Neuronal stem cell (in vitro differentiated cells): ENCODE results near the gene NEB.

ENCODE experiments used
- DNase-seq: peaks from one replicate; pipeline ENCODE4 v3.0.0-alpha.2; 2013; ENCODE audit warnings: low spot score
- H2AFZ ChIP-seq: one replicate; pipeline ENCODE4 v1.6.1; 2013; ENCODE audit warnings: mild to moderate bottlenecking, low read length, inconsistent platforms
- H2AK5ac ChIP-seq: 2 replicates; pipeline ENCODE4 v1.6.1; 2013; ENCODE audit warnings: low read depth, mild to moderate bottlenecking, inconsistent platforms, low read length, moderate library complexity, mixed read lengths
- H2BK120ac ChIP-seq: 2 replicates; pipeline ENCODE4 v1.6.1; 2013; ENCODE audit warnings: low read depth, mild to moderate bottlenecking, inconsistent platforms, low read length, moderate library complexity, mixed read lengths
- H2BK12ac ChIP-seq: one replicate; pipeline ENCODE4 v1.6.1; 2013; ENCODE audit warnings: low read length, inconsistent platforms
- H2BK15ac ChIP-seq: 2 replicates; pipeline ENCODE4 v1.6.1; 2013; ENCODE audit warnings: mild to moderate bottlenecking, low read length, inconsistent platforms, mixed read lengths
- H2BK5ac ChIP-seq: one replicate; pipeline ENCODE4 v1.6.1; 2013; ENCODE audit warnings: inconsistent platforms, mild to moderate bottlenecking, low read length, moderate library complexity
- H3K14ac ChIP-seq: one replicate; pipeline ENCODE4 v1.6.1; 2013; ENCODE audit warnings: low read length, inconsistent platforms
- H3K18ac ChIP-seq: 2 replicates; pipeline ENCODE4 v1.6.1; 2013; ENCODE audit warnings: low read length, inconsistent platforms
- H3K23ac ChIP-seq: 2 replicates; pipeline ENCODE4 v1.6.1; 2013; ENCODE audit warnings: low read depth, mild to moderate bottlenecking, mixed read lengths, low read length, inconsistent platforms; ENCODE audit not compliant: poor library complexity
- H3K27ac ChIP-seq: replicated peaks from 3 replicates; pipeline ENCODE4 v1.5.1; 2013; ENCODE audit warnings: low read length, inconsistent platforms
- H3K27me3 ChIP-seq, 3 experiments: 2 replicates each; pipeline ENCODE4 v1.6.1; 2013; ENCODE audit warnings: low read length in 3 of 3, mild to moderate bottlenecking in 2 of 3, inconsistent platforms in 1 of 3, low read depth in 1 of 3, mixed read lengths in 1 of 3, moderate library complexity in 1 of 3; ENCODE audit not compliant: control insufficient read depth in 3 of 3, insufficient read depth in 3 of 3
- H3K36me3 ChIP-seq, 2 donors: replicated peaks in 1 of 2; 2 replicates each; pipeline ENCODE4 v1.6.1; 2013; ENCODE audit warnings: low read length in 2 of 2; ENCODE audit not compliant: control insufficient read depth in 2 of 2, insufficient read depth in 2 of 2
- H3K4ac ChIP-seq: 2 replicates; pipeline ENCODE4 v1.6.1; 2013; ENCODE audit warnings: inconsistent platforms, mild to moderate bottlenecking, low read length, moderate library complexity
- H3K4me1 ChIP-seq, 2 donors: 1 replicate in 1 of 2; 2 replicates in 1 of 2; pipeline ENCODE4 v1.6.1; 2013; ENCODE audit warnings: low read length in 2 of 2, low read depth in 1 of 2; ENCODE audit not compliant: control insufficient read depth in 2 of 2, insufficient read depth in 1 of 2
- H3K4me2 ChIP-seq: one replicate; pipeline ENCODE4 v1.6.1; 2013; ENCODE audit warnings: mild to moderate bottlenecking, low read length, inconsistent platforms; ENCODE audit not compliant: insufficient read depth, poor library complexity, severe bottlenecking
- H3K4me3 ChIP-seq, 2 donors: 2 replicates each; pipeline ENCODE4 v1.5.1; 2013; ENCODE audit warnings: low read length in 2 of 2, mild to moderate bottlenecking in 2 of 2, inconsistent platforms in 1 of 2, moderate library complexity in 1 of 2
- H3K79me1 ChIP-seq: one replicate; pipeline ENCODE4 v1.6.1; 2013; ENCODE audit warnings: low read depth, mild to moderate bottlenecking, inconsistent platforms, low read length, moderate library complexity
- H3K9ac ChIP-seq: one replicate; pipeline ENCODE4 v1.6.1; 2013; ENCODE audit warnings: mild to moderate bottlenecking, low read depth, low read length, inconsistent platforms; ENCODE audit not compliant: poor library complexity
- H3K9me3 ChIP-seq, 2 donors: replicated peaks in 1 of 2; 2 replicates each; pipeline versions ENCODE3 to v1.6.1; 2013; ENCODE audit warnings: low read length in 2 of 2, mild to moderate bottlenecking in 2 of 2, inconsistent platforms in 1 of 2, low read depth in 1 of 2, mixed read lengths in 1 of 2, moderate library complexity in 1 of 2; ENCODE audit not compliant: control insufficient read depth in 2 of 2, insufficient read depth in 1 of 2
- H4K8ac ChIP-seq: one replicate; pipeline ENCODE4 v1.6.1; 2013; ENCODE audit warnings: low read depth, mild to moderate bottlenecking, inconsistent platforms, low read length, moderate library complexity
- H4K91ac ChIP-seq: one replicate; pipeline ENCODE4 v1.6.1; 2013; ENCODE audit warnings: low read length, low read depth, mild to moderate bottlenecking, inconsistent platforms; ENCODE audit not compliant: poor library complexity
- whole genome bisulfite sequencing, 2 donors: extraction: QIAGEN DNeasy Blood & Tissue Kit; methylation state at CpG; one replicate each; pipeline ENCODE4 v1.1.7; 2013; ENCODE audit warnings: missing lambda C conversion rate in 2 of 2, mixed read lengths in 1 of 2; ENCODE audit not compliant: insufficient read length in 2 of 2, insufficient replicate concordance in 1 of 2; ENCODE audit errors: extremely low coverage in 2 of 2; 5-methylcytosine and 5-hydroxymethylcytosine counted together

Gene NEB

GRCh38 chr2:151713291-151713903 lies 20.9 kb downstream of the NEB start:
- no peak overlapping the region for H2AK5ac ChIP-seq
- H4K8ac ChIP-seq = no peak overlapping the region
- no peaks in the 10 kb centered on the region for H3K9me3 ChIP-seq
- H3K36me3 ChIP-seq = no peaks in the 10 kb centered on the region
- no peak overlapping the region for H3K4me2 ChIP-seq
- DNase-seq = no peak
- H4K91ac ChIP-seq = no peak overlapping the region
- no peak overlapping the region for H3K9ac ChIP-seq
- no peak overlapping the region for H3K23ac ChIP-seq
- no peak overlapping the region for H3K27ac ChIP-seq
- H2BK15ac ChIP-seq = no peak overlapping the region
- H3K4me1 ChIP-seq = no peaks in the 10 kb centered on the region
- no peak overlapping the region for H3K4ac ChIP-seq
- H2BK5ac ChIP-seq = no peak overlapping the region
- H3K18ac ChIP-seq = no peak overlapping the region
- H3K4me3 ChIP-seq = no peak overlapping the region
- H2AFZ ChIP-seq = no peak overlapping the region
- peaks cover 0 to 16% (median 0%) of the 10 kb centered on the region in 3 experiments for H3K27me3 ChIP-seq
- H3K14ac ChIP-seq = no peak overlapping the region
- no peak overlapping the region for H2BK120ac ChIP-seq
- no peak overlapping the region for H2BK12ac ChIP-seq
- no CpG with 5 or more reads among the region's 2 CpGs for WGBS, 2 donors
- H3K79me1 ChIP-seq = no peaks in the 10 kb centered on the region

GRCh38 chr2:151711025-151711424 lies 23.3 kb downstream of the NEB start:
- Histone ChIP-seq H3K36me3 (no peaks in the 10 kb centered on the region), H3K27me3 (peaks cover 0 to 20% (median 0%) of the 10 kb centered on the region in 3 experiments), H3K18ac (no peak overlapping the region), H3K9ac (no peak overlapping the region), H3K4me2 (no peak overlapping the region), H4K91ac (no peak overlapping the region), H2BK5ac (no peak overlapping the region), H2BK12ac (no peak overlapping the region), H3K9me3 (no peaks in the 10 kb centered on the region), H3K27ac (no peak overlapping the region), H3K4ac (no peak overlapping the region), H3K79me1 (no peaks in the 10 kb centered on the region), H4K8ac (no peak overlapping the region), H3K4me1 (no peaks in the 10 kb centered on the region), H3K23ac (no peak overlapping the region), H3K4me3 (no peak overlapping the region), H2AFZ (no peak overlapping the region), H2AK5ac (no peak overlapping the region), H3K14ac (no peak overlapping the region), H2BK120ac (no peak overlapping the region), H2BK15ac (no peak overlapping the region)
- DNase-seq = no peak
- WGBS, 2 donors = no CpG with 5 or more reads among the region's 1 CpG

- no peak overlapping the region for H3K4me2 ChIP-seq
- H3K27me3 ChIP-seq = peaks cover 0 to 20% (median 0%) of the 10 kb centered on the region in 3 experiments
- H4K91ac ChIP-seq = no peak overlapping the region
- H3K9ac ChIP-seq = no peak overlapping the region
- no peaks in the 10 kb centered on the region for H3K9me3 ChIP-seq
- H2AK5ac ChIP-seq = no peak overlapping the region
- no peak overlapping the region for H2BK120ac ChIP-seq
- H2BK5ac ChIP-seq = no peak overlapping the region
- no peaks in the 10 kb centered on the region for H3K36me3 ChIP-seq
- no CpG with 5 or more reads among the region's 6 CpGs for WGBS, 2 donors
- H3K27ac ChIP-seq = no peak overlapping the region
- H3K4me3 ChIP-seq = no peak overlapping the region
- H3K4ac ChIP-seq = no peak overlapping the region
- no peak overlapping the region for H2BK15ac ChIP-seq
- no peak overlapping the region for H3K18ac ChIP-seq
- H3K14ac ChIP-seq = no peak overlapping the region
- H3K4me1 ChIP-seq = no peaks in the 10 kb centered on the region
- no peak overlapping the region for H3K23ac ChIP-seq
- no peak overlapping the region for H2AFZ ChIP-seq
- no peaks in the 10 kb centered on the region for H3K79me1 ChIP-seq
- no peak overlapping the region for H2BK12ac ChIP-seq
- DNase-seq = no peak
- no peak overlapping the region for H4K8ac ChIP-seq
These were observed 25.5 kb downstream of the NEB start for GRCh38 chr2:151708788-151709187.

DNA sequence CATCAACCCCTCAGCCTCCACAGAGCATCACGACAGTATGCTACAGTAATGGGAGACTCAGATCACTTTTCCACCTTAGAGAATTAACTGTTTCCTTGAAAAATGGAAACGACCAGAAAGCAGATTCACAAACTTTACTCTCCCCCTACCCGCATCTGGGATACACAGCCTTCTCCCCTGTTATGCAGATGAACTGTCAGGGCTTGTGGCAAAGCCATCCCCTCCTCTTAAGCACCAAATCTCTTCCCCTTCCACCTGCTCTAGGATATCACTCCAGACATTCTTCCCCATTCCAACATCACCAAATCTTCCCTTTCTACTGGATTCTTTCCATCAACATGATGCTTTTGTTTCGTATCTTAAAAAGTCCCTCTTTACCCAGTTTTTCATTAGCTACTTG lies 26.4 kb downstream of the NEB start:
- no peak overlapping the region for H2AFZ ChIP-seq
- H2BK5ac ChIP-seq = no peak overlapping the region
- H3K4me1 ChIP-seq = no peaks in the 10 kb centered on the region
- no peak overlapping the region for H3K4ac ChIP-seq
- no peak overlapping the region for H3K27ac ChIP-seq
- H2BK120ac ChIP-seq = no peak overlapping the region
- H2BK12ac ChIP-seq = no peak overlapping the region
- H3K23ac ChIP-seq = no peak overlapping the region
- H3K14ac ChIP-seq = no peak overlapping the region
- H3K79me1 ChIP-seq = no peaks in the 10 kb centered on the region
- H3K36me3 ChIP-seq = no peaks in the 10 kb centered on the region
- H3K27me3 ChIP-seq = peaks cover 0 to 20% (median 0%) of the 10 kb centered on the region in 3 experiments
- H2BK15ac ChIP-seq = no peak overlapping the region
- WGBS, 2 donors = no CpG with 5 or more reads among the region's 4 CpGs
- H3K18ac ChIP-seq = no peak overlapping the region
- H3K4me2 ChIP-seq = no peak overlapping the region
- DNase-seq = no peak
- H3K4me3 ChIP-seq = no peak overlapping the region
- H3K9me3 ChIP-seq = no peaks in the 10 kb centered on the region
- H4K8ac ChIP-seq = no peak overlapping the region
- no peak overlapping the region for H3K9ac ChIP-seq
- H2AK5ac ChIP-seq = no peak overlapping the region
- no peak overlapping the region for H4K91ac ChIP-seq
